HEK293T (cell line): ENCODE measurements around the gene SIAH3.

Experiments
- CTCF ChIA-PET: fragments of 350-600 bp; formaldehyde crosslinking; extraction: SDS; loops from one replicate; lab custom pipeline; 2021; ENCODE audit warnings: antibody characterized with exemption, inconsistent platforms; lab: Yijun Ruan, JAX
- POLR2A ChIA-PET: fragments of 350-600 bp; formaldehyde crosslinking; extraction: SDS; loops from one replicate; lab custom pipeline; 2020; ENCODE audit warnings: antibody characterized with exemption, inconsistent platforms; lab: Yijun Ruan, JAX
- DNase-seq: peaks from one replicate; pipeline ENCODE4 v3.0.0; 2012; ENCODE audit warnings: mixed read lengths; ENCODE audit errors: extremely low spot score
- ARNT ChIP-seq: fragments of 450-650 bp; IDR thresholded peaks from 2 replicates; pipeline ENCODE4 v1.6.1; 2017; ENCODE audit warnings: mild to moderate bottlenecking
- BHLHE40 ChIP-seq: fragments of 450-650 bp; IDR thresholded peaks from 2 replicates; pipeline ENCODE4 v1.6.1; 2016; ENCODE audit warnings: mild to moderate bottlenecking, moderate library complexity, borderline replicate concordance
- CTBP1 ChIP-seq: fragments of 450-650 bp; IDR thresholded peaks from 2 replicates; pipeline ENCODE4 v1.6.1; 2016; ENCODE audit warnings: borderline replicate concordance
- ELF4 ChIP-seq: fragments of 450-650 bp; IDR thresholded peaks from 2 replicates; pipeline ENCODE4 v1.6.1; 2017; ENCODE audit warnings: antibody characterized with exemption
- FOXA1 ChIP-seq: fragments of 450-650 bp; IDR thresholded peaks from 2 replicates; pipeline ENCODE4 v1.6.1; 2016; ENCODE audit warnings: mild to moderate bottlenecking
- FOXK2 ChIP-seq: fragments of 450-650 bp; IDR thresholded peaks from 2 replicates; pipeline ENCODE4 v1.6.1; 2016; ENCODE audit warnings: mild to moderate bottlenecking
- FOXM1 ChIP-seq: fragments of 450-650 bp; IDR thresholded peaks from 2 replicates; pipeline ENCODE4 v1.6.1; 2017; ENCODE audit warnings: mild to moderate bottlenecking, borderline replicate concordance
- HDGF ChIP-seq: fragments of 450-650 bp; IDR thresholded peaks from 2 replicates; pipeline ENCODE4 v1.6.1; 2017; ENCODE audit warnings: antibody characterized with exemption, borderline replicate concordance
- L3MBTL2 ChIP-seq: fragments of 450-650 bp; conservative IDR thresholded peaks from 2 replicates; pipeline ENCODE4 v1.6.1; 2016; ENCODE audit warnings: mild to moderate bottlenecking
- LEF1 ChIP-seq: fragments of 450-650 bp; IDR thresholded peaks from 2 replicates; pipeline ENCODE4 v1.6.1; 2017; ENCODE audit warnings: mild to moderate bottlenecking, borderline replicate concordance
- NFRKB ChIP-seq: fragments of 450-650 bp; IDR thresholded peaks from 2 replicates; pipeline ENCODE4 v1.6.1; 2016; ENCODE audit warnings: mild to moderate bottlenecking, moderate library complexity
- PKNOX1 ChIP-seq: fragments of 450-650 bp; IDR thresholded peaks from 2 replicates; pipeline ENCODE4 v1.6.1; 2016
- SP1 ChIP-seq: fragments of 450-650 bp; IDR thresholded peaks from 2 replicates; pipeline ENCODE4 v1.6.1; 2017
- SUZ12 ChIP-seq: fragments of 450-650 bp; IDR thresholded peaks from 2 replicates; pipeline ENCODE4 v1.6.1; 2016; ENCODE audit warnings: mild to moderate bottlenecking
- TARDBP ChIP-seq: fragments of 450-650 bp; IDR thresholded peaks from 2 replicates; pipeline ENCODE4 v1.6.1; 2016
- ZNF384 ChIP-seq: fragments of 450-650 bp; IDR thresholded peaks from 2 replicates; pipeline ENCODE4 v1.6.1; 2016

SIAH3 gene

GRCh38 chr13:45784755-45785675 is 66.5 kb downstream of the SIAH3 start:
- CTCF ChIA-PET = no interaction called here
- POLR2A ChIA-PET = no interaction called here

DNA sequence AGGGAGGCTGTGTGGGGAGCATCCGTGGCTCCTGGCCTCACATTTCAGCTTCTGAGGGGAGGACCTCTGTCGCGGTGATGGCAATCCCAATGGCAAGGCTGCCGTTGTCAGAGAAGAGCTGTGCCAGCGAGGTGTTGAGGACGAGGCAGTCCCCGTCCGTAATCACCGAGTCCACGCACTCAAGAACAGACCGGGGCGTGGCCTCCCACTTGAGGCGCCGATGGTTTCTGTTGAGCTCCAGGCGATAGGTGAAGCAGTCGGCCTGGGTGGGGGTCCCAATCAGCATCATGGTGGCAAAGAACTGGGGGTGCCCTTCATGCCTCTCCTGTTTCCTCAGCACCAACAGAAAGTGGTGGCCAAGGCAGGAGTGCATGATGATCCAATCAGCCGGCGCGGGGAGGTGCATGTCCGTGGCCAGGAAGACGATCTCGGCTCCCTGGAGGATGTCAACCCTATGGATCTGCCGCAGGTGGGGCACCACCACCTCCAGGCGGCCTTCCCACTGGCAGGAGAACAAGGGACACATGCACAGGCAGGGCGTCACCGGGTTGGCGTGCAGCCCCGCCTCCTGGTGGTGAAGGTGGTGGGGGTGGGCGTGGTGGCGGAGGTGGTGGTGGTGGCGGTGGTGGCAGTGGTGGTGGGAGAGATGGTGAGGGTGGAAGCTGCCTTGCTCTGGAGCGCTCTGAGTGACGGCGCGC is 68.1 kb downstream of the SIAH3 start:
- TF ChIP-seq L3MBTL2 (no peak), NFRKB (no peak), ARNT (no peak), FOXM1 (no peak), FOXK2 (no peak), SP1 (no peak), ZNF384 (no peak)
- ChIA-PET CTCF (no interaction called here), POLR2A (no interaction called here)
- no peak for DNase-seq

More at GRCh38 chr13:45784755-45785675, 66.5 kb downstream of the SIAH3 start:
- TF ChIP-seq CTBP1 (no peak), HDGF (no peak), BHLHE40 (no peak), NFRKB (no peak), ZNF384 (no peak), FOXK2 (no peak)
- DNase-seq = no peak

GRCh38 chr13:45782327-45783045 is 69.1 kb downstream of the SIAH3 start:
- DNase-seq = no peak
- CTCF ChIA-PET = no interaction called here
- POLR2A ChIA-PET = no interaction called here
- TF ChIP-seq NFRKB (no peak), HDGF (no peak), SUZ12 (no peak), BHLHE40 (no peak), SP1 (no peak), ZNF384 (no peak), ELF4 (no peak), FOXM1 (no peak)

DNA sequence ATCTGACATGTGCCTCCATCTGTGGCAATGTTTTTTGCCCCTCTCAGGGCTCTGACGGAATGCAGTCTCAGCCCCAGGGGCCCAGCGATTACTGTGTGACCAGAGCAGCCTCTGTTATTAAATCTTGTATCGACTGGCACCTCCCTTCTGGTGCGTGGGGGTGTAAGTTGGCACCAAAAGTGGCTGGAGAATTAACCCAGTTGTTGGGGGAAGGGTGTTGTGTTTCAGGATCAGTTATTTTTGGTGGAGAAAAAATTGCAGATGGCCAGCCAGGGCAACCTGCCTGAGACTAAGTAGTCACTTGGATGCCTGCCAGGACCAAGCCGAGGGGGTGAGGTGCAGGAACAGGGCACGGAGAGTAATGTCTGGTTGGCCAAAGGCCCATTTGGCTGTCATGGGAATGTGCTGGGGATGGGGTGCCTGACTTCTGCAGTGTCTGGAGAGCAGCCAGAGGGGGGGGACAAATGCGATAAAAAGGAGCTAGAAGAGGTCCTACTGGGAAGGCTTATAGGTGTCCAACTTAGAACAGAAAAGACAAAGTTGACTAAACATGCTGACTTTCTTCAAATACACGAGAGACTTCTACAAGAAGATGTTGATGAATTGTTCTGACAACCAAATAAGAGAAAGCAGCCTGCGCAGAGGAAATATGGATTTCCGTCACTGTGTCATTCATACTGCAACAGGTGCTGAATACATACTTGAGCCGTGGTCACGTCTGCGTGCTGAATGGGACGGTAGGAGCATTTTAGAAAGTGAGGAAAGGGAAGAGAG is 69.8 kb downstream of the SIAH3 start:
- POLR2A ChIA-PET = no interaction called here
- DNase-seq = peak; percentile 35

GRCh38 chr13:45779901-45780300 is 71.7 kb downstream of the SIAH3 start:
- DNase-seq = no peak
- POLR2A ChIA-PET = no interaction called here
- no peak for TF ChIP-seq ZNF384
- TF ChIP-seq TARDBP = no peak
- no peak for TF ChIP-seq NFRKB
- no peak for TF ChIP-seq BHLHE40
- no peak for TF ChIP-seq SP1
- TF ChIP-seq L3MBTL2 = no peak
- no peak for TF ChIP-seq SUZ12
- TF ChIP-seq PKNOX1 = no peak
- TF ChIP-seq ARNT = no peak
- no peak for TF ChIP-seq CTBP1
- no peak for TF ChIP-seq ELF4
- TF ChIP-seq FOXA1 = no peak
- TF ChIP-seq FOXM1 = no peak
- CTCF ChIA-PET = no interaction called here

More for the DNA sequence above, 69.8 kb downstream of the SIAH3 start:
- TF ChIP-seq TARDBP (no peak), BHLHE40 (no peak), CTBP1 (no peak), NFRKB (no peak), SP1 (no peak), FOXM1 (no peak), FOXA1 (no peak), ARNT (no peak), FOXK2 (no peak), ZNF384 (no peak), L3MBTL2 (no peak), SUZ12 (no peak), HDGF (no peak), PKNOX1 (no peak), LEF1 (no peak), ELF4 (no peak)
- CTCF ChIA-PET = no interaction called here
